HT-29 (cell line): Measurements from ENCODE around the gene MEX3D. TPM values are rescaled to one million over a fixed set of nuclear protein-coding genes. Genes with fewer than 3 reads are reported as not detected.
"Not testable (repeated sequence)": the region's sequence is repeated elsewhere in the genome, so short reads cannot be mapped to it uniquely, and the experiment has no call there.

Source experiments
- DNase-seq: peaks from one replicate; pipeline ENCODE4 v3.0.0-alpha.2; 2015; ENCODE audit warnings: low spot score
- total RNA-seq: library from RNA; depleted of rRNA; stranded (reverse); fragments of >200 nt; shearing (Covaris generic); gene quantifications from 2 replicates; pipeline ENCODE4 v1.2.3, GENCODE V29; 2014

MEX3D gene
- total RNA-seq, 1 experiment from 2014 or later = 75.4 TPM

DNA sequence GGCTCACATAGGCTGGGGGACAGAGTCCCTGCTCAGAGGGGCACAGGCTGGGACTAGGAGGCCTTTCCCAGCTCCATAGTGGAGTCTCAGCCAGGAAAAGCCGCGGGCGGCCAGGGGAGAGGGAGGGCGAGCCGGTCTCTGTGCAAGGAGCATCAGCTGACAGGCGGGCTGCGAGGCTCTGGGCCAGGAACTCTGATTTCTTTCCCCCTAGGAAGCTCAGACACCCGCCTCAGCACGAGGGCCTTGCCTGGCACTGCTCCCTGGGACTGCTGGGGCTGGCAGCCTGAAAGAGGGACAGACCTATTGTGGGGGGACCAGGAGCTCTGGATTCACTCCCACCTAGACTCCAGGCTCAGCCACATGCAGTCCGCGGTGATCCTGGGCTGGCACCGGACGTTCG lies 46.5 kb downstream of the MEX3D start:
- no peak for DNase-seq

DNA sequence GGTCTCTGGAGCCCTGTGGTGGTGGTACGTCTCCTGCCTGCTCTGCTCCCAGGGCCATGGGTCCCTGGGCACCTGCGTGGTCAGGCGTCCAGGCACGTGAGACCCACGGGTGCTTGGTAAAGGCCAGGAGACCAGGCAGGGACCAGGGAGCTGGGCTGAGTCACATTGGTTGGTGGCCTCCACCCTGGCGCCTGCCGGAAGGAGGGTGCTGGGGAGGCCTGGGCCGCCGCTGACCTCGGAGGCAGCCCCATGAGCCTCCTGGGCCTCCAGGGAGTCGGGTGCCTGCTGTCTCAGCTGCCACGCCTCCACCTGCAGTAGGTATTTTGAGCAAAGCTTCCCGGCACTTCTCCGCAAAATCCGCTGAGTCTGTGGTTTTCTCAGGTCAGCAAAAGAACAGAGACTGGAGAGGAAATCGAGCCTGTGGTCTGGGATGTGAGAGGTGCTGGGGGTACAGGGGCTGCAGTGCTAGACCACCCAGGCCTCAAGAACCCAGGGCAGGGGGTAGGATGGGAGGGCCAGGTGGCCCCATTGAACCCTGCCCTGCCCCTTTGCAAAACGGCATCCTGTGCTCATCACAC lies 47.8 kb downstream of the MEX3D start:
- no peak for DNase-seq

DNA sequence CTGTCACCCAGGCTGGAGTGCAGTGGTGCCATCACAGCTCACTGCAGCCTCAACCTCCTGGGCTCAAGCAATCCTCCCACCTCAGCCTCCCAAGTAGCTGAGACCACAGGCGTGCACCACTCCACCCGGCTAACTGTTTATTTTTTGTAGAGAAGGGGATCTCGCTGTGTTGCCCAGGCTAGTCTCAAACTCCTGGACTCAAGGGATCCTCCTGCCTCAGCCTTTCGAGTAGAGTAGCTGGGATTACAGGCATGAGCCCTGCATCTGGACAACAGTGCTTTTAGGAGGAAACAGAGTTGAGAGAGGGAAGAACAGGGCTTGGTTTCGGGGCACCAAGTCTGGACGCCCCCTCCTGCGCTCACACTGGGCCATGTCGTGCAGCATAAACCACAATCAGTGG lies 48.3 kb downstream of the MEX3D start:
- not testable (repeated sequence) for DNase-seq

DNA sequence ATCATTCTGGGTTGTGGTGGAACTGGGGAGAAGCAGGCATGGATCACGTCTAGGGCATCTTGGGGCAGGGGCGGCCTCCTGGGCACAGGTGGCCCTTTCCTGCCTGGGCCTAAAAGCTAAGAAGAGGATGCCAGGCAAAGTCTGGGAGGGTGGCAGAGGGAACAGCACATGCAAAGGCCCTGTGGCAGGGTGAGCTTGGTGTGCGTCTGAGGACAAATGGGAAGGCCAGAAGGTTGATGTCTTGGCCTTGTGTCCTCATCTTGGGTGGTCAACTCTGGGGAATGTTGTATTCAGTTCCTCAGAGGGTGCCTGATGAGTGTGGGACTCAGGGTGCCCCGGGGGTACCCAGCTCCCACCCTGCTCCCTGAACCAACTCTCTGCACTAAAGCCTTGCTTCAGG lies 49.7 kb downstream of the MEX3D start:
- no peak for DNase-seq

DNA sequence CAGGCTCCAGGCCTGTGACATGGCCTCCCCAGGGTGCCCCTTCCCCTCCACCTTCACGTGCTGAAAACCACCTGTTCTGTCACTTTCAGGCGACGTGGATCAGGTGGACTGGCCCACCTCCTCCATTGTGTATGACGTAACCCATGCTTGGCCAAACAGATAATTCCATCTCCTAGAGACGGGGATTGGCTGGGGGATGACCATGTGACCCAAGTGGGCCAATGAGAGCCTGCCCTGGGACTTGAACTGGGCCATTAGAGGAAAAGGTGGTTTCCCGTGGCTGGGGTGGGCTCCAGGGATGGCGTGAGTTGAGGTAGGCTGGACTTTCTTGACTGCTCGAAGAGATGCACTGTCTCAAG lies 51.8 kb downstream of the MEX3D start:
- DNase-seq = no peak

DNA sequence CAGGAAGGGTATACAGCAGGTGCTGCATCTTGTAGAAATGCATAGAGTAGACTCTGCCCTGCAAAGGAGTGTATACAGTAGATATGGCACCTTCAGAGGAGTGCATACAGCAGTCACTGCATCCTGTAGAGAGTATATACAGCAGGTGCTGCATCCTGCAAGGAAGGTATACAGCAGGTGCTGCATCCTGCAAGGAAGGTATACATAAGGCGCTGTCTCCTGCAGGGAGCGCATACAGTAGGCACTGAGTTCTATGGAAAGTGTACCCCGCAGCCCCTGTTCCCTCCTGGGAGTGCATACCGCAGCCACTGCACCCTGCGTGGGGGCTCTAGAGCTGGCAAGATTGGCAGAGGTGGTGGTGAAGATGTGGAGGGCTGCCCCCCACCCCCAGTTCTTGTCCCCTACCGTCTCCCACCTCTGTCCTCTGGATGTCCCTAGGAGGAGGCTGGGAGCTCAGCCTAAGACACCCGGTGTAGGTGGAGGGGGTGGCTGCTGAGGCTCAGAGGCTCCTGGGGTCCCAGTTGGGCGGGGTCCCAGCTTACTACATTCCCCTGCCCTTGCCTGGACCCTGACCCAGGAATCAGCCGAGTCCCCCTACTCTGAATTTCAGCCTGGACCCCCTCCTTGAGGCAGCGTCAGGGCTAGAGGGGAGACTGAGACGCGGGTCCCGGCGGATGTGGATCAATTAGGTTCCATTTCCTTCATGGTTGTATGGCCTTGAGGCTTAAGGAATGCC lies 53.0 kb downstream of the MEX3D start:
- DNase-seq = no peak

DNA sequence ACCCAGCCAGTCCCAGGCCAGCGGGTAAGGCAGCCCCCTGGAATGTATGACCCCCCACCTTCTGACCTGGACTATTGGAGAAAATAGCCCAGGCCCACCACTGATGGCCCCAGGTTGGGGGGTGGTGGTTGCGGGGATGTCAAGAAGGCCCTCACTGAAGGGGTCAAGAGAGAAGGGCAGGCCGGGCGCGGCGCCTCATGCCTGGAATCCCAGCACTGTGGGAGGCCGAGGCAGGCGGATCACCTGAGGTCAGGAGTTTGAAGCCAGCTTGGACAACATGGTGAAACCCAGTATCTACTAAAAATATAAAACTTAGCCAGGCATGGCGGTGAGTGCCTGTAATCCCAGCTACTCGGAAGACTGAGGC lies 53.8 kb downstream of the MEX3D start:
- no peak for DNase-seq

DNA sequence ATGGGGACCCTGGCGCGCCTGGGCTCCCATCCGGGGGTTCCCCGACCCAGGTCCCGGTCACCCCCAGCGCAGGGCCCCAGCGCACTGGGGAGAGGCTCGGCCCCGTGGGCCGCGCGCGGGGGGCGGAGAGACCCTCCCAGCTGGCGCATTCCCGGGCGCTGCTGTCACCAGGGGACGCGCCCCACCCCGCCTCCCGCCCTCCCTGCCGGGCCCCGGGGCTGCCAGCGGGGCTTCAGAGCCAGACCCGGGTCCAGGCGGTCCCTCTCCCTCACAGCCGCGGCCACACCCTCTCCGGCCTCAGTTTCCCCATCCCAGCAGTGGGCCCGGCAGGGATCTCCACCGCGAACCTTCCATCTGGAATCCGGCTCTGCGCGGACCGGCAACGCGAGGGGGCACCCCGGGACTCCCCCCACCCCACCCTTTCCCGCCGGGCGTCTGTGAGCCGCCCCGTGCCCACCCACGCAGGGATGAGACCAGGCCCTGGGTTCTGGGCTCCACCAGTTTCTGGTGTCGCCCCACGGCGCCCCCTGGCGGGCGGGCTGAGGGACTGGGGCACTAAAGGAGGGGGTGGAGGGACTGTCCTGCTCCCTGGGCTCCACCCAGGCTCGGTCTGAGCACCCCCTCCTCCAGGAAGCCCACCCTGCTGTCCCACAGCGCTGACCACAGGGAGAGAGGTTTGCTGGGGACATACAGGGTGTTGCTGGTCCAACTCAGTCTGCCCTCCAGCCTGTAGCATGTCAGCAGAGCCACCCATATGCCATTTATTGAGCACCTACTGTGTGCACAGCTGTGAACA lies 54.4 kb downstream of the MEX3D start:
- peak; percentile 53 for DNase-seq

DNA sequence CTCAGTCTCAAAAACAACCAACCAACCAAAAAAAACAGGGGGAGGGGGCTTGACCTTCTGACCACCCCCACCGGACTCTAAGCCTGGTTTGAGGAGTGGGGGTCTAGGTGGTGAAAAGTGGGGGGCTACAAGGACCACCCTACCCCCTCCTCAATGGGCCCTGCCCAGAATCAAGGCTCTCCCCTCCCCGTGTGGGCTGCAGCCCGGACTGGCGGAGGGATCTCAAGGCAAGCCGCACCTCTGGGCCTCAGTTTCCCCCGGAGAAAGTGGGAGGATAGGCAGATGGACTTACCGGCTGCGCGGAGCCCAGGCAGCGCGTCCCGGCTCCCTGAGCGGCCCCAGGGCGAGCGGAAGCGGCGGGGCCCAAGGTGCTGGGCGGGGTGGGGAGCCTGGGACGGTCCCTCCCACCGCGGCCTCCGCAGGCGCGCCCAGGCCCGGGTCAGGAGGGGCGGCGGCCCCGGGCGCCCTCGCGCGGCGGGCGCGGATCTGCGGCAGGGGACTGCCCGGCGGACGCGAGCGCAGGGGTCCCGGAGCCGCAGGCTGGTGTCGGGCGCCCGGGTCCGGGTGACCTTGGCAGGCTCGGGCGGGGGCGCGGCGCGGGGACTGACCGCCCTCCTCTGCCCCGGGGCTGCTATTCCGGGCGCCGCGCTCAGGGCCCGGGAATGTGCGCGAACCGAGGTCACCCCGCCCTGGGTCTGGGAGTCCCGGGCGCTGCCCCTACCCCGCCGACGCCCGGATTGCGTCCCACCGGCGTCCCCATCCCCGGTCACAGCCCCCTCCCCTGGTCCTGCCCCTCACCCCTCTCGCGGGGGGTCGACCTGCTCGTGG lies 55.2 kb downstream of the MEX3D start, which contains the start of gene ADAMTSL5:
Gene ADAMTSL5 (minus strand): TSS at position 349 of the 828 bp plus-strand sequence. CDS start 2,076 bp downstream, outside the sequence.
- peak; percentile 44 for DNase-seq

DNA sequence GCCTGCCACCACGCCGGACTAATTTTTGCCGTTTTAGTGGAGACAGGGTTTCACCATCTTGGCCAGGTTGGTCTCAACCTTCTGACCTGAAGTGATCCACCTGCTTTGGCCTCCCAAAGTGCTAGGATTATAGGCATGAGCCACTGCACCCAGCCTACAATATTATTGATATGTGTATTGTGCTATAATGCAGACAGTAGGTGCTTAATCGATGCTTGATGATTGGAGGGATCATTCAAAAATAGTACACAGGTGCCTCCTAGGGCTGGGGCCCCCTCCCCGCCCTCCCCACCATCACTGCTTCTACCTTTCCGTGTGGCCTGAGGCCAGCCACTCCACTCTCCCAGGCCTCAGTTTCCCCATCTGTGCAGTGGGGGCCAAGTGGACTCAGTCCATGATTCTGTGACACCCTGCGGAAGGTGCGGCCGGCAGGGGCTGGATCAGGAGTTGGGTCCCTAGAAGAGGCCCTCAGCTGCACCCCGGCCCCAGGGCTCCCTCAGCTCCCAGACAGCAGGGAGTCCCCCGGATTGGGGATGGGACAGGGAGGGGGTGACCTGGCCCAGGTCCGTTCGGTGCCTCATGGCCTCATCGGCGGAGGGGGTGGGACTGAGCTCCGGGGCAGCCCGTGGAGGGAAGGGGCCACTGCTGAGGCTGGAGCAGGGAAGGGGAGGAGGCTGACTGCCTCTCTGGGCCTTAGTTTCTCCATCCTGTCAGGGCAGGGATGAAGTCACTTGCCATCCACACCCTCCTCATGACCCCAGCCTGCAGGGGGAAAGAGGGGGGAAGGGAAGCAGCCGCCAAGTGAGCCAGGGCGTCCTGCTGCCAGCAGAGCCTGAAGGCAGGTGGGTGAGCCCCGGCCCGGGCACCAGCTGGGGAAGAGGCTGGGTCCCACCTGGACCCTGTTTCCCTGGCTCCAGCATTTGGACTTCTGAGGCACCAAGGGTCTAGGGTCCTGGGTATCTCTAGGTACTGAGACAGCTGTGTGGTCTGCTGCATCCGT lies 56.5 kb downstream of the MEX3D start:
- no peak for DNase-seq

DNA sequence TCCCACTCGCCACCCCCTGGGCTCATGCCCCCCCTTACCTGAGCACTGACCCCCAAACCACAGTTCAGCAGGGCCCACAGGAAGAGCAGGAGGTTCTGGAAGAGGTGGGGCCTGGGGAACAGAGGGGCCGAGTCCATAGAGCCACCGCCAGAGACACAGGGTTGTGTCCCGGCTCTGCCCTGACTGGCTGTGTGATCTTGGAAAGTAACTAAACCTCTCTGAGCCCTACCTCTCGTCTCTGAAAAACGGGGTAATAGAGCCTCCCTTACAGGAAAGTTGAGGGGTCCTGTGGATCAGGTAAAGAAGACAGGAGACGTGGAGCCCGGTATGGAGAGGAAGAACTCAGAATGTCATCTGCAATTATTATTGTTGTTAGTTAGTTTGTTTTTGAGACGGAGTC lies 57.3 kb downstream of the MEX3D start:
- DNase-seq = no peak

DNA sequence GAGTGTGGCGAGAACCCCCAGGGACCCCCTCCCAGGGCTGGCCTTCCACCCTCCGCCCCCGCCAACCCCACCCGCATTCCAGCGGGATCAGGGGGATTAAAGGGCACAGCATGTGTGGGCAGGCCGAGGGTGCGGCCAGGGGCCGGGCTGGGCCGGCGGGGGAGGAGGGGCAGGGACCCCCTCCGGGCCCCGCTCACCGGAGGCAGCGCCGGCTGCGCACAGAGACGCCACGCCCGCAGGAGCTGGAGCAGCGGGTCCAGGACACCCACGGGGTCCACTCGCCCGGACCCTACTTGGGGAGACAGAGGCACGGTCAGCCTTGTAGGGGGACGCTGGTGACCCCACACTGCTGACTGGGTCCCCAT lies 57.7 kb downstream of the MEX3D start:
- no peak for DNase-seq

DNA sequence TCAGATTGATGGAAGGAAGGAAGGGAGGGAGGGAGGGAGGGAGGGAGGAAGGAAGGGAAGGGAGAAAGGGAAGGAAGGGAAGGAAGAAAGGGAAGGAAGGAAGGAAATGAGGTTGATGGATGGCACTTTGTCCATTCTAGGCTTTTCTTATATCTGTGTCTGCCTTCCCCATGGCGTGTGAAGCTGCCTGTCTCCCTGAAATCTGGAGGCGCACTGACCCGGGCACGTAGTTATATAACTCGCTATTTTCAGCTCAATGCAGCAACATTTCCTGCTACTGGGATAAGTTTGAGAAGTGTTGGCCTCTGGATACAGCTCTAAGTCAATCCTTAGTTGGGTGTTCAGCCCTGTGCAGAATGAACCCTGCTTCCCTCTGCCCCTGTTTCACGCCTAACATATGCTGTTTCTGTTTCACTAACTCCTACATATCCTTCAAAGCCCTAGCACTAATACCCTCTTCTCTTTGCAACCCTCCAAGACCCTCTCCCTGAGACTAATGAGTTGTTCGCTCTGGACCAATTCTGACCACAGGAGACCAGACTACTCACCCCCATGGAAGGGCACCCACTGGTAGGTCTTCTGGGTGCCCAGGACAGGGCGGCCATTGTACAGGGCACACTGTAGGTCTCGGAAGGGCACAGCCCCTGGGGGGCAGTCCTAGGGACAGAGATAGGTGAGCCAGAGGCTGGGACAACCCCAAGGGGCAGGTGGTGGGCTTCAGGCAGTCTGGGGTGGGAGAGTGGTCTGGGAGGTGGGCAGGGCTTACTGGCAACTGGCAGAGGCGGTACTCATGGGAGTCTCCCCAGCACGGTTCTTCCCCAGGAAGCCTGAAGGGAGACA lies 58.3 kb downstream of the MEX3D start:
- DNase-seq = no peak

DNA sequence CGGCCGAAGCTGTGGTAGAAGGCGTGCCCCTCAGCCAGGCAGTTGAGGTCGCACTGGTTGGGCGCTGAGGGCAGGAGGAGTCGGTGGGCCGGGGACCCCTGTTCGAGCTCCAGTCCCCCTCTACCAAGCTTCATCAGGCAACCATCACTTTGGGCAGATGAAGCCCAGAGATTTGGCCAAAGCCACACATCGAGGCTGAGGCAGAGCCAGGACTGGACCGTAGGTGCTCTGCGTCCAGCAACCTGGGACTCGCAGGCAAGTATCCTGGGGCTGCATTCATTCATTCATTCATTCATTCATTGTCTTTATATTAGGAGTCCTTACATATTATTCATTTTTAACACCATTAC lies 59.6 kb downstream of the MEX3D start:
- no peak for DNase-seq

DNA sequence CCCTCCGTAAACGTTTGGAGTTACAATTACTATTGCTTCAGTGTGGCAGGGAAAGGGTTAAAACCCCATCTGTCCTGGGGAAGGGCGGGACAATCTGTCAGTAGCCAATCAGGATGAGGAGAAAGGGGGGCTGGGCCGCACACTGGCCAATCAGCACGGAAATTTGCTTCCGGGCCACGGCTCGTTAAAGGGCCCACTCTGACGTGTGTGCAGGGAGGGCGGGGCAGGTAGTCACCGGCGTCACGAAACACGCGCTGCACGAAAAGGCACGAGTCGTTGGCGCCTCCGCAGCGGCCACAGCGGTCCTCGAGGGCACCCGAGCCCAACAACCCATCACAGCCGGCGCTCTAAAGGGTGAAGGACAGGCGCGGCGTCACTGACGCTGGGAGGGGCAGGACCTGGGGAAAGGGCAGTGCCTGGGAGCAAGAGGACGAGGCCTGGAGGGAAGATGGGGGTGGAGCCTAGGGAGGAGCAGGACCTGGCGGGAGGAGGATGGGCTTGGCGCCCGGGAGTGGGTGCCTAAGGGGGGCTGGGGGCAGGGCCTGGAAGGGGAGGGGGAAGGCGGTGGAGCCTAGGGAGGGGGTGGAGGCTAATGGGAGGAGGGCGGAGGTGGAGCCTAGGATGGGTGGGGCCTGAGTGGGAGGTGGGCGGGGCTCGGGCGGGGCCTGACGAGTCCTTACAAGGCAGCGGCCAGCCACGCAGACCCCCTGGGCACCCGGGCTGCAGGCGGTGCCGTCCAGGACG lies 60.2 kb downstream of the MEX3D start:
- peak; percentile 89 for DNase-seq

DNA sequence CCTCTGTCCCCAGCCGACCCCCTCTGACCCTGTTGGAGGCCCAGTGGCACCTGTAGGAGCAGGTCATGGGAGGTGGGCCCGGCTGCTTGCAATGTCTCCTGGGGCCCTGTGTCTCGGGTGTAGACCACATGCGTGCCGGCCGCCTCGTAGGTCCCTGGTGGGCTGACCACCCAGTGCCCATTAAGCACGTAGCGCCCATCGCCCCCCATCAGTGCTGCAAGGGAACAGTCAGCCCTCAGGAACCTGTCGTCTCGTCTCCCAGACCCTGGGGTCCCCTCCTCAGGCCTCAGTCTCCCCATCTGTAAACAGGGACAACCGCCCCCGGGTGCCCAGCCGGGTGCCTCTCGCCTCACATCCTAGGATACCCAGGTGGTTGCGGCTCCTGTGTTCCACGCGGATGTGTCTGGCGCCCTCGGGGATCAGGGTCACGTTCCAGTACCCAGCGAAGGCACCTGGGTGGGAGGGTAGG lies 60.9 kb downstream of the MEX3D start:
- no peak for DNase-seq

DNA sequence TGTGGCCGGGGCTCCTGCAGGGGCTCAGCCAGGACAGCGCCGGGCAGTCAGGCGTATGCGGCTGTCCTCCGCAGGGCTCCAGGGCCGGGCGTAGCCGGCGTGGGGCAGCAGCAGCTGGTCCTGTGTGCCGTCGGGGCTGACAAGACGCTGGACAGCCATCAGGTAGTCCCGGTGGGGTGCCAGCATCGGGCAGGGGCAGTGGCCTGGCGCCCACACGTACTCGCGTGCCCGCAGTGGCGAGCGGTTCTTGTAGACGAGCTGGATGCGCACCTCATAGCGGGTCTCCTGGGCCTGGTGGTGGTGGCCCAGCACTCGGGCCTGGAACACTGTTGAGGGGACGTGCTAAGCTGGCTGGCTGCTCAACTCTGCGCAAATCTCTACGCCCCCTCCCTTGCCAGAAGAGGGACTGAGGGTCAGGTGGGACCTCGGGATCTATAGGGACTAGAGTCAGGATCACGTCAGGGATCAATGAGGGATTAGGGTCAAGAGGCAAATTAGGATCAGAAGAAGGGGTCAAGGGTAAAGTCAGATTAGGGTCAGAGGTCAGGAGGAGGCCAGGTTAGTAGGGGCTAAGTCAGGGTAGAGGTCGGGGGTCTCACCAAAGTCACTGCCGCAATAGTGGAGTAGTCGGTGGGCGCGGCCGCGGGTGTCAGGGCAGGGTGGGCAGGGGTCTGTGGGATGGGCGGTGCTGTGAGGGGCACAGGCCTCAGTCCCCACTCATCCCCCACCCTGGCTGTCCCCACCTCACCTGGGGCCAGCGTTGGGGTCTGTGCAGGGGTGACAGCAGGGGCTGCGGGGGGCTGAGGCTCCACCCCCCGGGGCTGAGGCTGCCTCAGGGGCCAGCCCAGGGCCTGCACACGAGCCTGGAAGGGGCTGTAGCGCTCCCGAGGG lies 61.9 kb downstream of the MEX3D start:
- no peak for DNase-seq

DNA sequence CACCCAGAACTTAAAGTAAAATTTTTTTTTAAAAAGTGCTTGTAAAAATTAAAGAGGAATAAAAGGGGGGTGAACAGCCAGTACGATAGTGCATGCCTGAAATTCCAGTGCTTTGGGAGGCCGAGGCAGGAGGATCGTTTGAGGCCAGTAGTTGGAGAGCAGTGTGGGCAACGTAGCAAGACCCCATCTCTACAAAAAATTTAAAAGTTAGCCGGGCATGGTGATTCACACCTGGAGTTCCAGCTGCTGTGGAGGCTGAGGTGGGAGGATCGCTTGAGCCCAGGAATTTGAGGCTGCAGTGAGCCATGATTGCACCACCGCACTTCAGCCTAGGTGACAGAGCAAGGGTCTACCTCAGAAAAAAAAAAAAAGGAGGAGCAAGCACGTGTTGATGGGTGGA lies 63.1 kb downstream of the MEX3D start:
- no peak for DNase-seq
